Hindlimb muscle (tissue), 1 donor: ENCODE measurements around the gene EZH1. TPM values are rescaled to one million over a fixed set of nuclear protein-coding genes. Genes with fewer than 3 reads are reported as not detected.

ENCODE experiments used
- DNase-seq: peaks from one replicate; pipeline ENCODE4 v3.0.0-alpha.2; 2013
- polyA plus RNA-seq: library from polyadenylated mRNA; unstranded; fragments of 120-200 nt; gene quantifications from one replicate; pipeline ENCODE4 v1.2.1, GENCODE V29; 2013; ENCODE audit not compliant: insufficient read length

Gene EZH1
- polyA plus RNA-seq: 27.3 TPM

GRCh38 chr17:42744806-42745617 lies at the start of gene EZH1:
Gene EZH1 (minus strand): TSS chr17:42745040. CDS start chr17:42728941, 16,099 bp downstream.
- peak; percentile 94 for DNase-seq

DNA sequence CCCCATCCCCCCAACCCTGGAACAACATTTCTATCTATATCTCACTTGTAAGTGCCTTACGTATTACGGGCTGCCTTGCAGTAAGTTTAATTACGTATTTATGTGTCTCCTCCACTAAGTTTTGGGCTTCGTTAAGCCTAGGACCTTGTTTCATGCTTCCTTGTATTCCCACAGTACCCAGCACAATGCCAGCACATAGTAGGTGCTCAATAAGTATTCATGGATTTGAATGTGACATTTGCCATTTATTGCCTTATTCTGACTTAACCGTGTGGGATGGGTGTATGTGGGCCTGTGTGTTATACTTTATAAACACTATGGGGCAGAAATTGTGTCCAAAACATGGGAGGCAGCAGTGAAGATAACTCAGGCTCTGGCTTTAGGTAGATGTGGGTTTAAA lies 47.7 kb upstream of the EZH1 start:
- no peak for DNase-seq

- no peak for DNase-seq
These were observed 47.1 kb upstream of the EZH1 start for GRCh38 chr17:42791948-42792347.

GRCh38 chr17:42787266-42787665 lies 42.4 kb upstream of the EZH1 start:
- DNase-seq: no peak

- DNase-seq: no peak
These were observed 40.2 kb upstream of the EZH1 start for GRCh38 chr17:42784811-42785592.

- no peak for DNase-seq
These were observed 39.6 kb upstream of the EZH1 start for GRCh38 chr17:42784409-42784808.

DNA sequence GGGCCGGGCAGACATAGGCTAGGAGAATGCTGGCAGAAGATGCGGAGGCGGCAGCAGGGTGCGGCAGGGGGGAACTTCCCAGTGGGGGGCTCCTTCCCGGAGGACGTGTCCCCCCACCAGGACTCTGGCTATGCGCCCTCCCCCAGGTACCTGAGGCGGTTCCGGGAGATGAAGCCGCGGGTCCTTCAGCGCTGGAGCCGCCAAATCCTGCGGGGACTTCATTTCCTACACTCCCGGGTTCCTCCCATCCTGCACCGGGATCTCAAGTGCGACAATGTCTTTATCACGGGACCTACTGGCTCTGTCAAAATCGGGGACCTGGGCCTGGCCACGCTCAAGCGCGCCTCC lies 38.9 kb upstream of the EZH1 start:
- DNase-seq: no peak

- DNase-seq: no peak
These were observed 38.4 kb upstream of the EZH1 start for GRCh38 chr17:42783062-42783790.

GRCh38 chr17:42782166-42783061 lies 37.6 kb upstream of the EZH1 start:
- no peak for DNase-seq

GRCh38 chr17:42781639-42782165 lies 36.9 kb upstream of the EZH1 start:
- DNase-seq: no peak

- no peak for DNase-seq
These were observed 36.2 kb upstream of the EZH1 start for GRCh38 chr17:42780851-42781638.

- no peak for DNase-seq
These were observed 35.4 kb upstream of the EZH1 start, which contains the start of gene WNK4 for GRCh38 chr17:42779936-42780850. Gene WNK4 (plus strand): TSS chr17:42780610. CDS start chr17:42780699, 89 bp downstream.

DNA sequence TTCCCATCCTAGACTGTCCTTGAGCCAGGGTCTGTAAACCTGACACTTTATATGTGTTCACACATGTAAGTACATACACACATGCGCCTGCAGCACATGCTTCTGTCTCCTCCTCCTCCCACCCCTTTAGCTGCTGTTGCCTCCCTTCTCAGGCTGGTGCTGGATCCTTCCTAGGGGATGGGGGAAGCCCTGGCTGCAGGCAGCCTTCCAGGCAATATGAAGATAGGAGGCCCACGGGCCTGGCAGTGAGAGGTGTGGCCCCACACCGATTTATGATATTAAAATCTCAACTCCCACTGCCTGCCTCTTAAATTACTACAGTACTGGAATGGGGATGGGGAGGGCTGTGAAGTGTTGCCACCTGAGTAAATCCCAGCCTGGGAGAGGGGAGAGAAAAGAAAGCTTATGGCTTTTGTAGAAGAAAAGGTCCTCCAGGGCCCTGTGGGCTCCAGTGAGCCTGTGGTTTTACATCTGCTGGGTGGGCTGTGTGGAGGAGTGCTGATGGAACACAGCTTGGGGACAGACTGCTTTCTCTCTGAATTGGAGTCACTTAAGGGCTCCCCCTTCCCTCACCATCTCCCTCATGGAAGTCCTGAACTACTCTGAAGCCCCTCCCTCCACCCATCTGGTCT lies 34.6 kb upstream of the EZH1 start:
- no peak for DNase-seq

GRCh38 chr17:42778570-42778969 lies 33.7 kb upstream of the EZH1 start:
- DNase-seq: no peak

DNA sequence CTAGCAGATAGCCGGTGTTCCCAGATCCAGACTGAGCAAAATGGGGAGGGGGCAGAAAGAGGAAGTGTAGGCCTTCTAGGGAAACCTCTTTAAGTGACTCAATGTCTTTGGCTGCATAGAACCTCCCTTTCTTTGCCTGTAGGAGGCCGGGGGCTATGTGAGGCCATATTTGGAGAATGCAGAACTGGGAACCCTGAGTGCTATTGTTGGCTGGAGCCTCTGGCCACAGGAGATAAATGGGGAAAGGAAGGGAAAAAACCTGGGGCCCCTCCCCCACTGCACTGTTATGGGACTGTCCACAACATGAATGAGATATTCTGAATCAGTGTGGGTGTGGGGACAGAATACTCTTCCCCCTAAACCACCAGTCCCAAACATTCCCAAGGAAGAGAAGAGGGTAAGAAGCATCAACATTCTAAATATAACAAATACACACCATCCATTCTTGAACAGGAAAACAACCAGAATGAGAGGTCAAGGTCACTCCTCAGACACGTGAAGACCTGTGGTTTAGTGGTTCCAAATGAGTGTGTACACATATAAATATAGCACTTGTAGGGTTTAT lies 30.8 kb upstream of the EZH1 start:
- DNase-seq: no peak

DNA sequence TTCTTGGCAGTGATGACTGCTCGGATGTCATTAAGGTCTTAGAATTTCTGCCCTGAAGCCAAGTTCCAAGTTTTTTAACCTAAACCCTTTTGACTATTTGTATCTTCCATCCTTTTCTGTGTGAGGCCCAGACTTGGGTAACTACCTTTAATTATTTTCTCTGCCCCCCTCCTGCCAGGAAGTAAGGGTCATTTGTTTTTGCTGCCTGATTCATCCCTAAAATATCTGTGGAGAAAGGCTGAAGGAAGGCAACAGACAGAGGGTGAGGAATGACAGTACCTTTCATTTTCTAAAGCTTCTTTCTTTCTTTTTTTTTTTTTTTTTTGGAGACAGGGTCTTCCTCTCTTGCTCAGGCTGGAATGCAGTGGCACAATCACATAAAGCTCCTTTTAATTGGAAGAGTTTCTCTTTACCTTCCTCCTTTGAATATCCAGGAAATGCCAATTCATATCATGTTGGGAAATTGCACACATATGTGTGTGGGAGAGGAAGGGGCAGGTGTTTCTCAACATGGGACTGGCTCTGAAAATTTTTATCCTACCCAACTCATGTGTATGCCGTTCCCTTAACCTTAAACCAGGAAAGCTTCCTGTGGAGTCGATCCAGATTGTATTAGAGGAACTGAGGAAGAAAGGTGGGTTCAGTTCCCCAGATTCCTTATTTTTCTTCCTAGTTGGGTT lies 29.4 kb upstream of the EZH1 start:
- DNase-seq: no peak

DNA sequence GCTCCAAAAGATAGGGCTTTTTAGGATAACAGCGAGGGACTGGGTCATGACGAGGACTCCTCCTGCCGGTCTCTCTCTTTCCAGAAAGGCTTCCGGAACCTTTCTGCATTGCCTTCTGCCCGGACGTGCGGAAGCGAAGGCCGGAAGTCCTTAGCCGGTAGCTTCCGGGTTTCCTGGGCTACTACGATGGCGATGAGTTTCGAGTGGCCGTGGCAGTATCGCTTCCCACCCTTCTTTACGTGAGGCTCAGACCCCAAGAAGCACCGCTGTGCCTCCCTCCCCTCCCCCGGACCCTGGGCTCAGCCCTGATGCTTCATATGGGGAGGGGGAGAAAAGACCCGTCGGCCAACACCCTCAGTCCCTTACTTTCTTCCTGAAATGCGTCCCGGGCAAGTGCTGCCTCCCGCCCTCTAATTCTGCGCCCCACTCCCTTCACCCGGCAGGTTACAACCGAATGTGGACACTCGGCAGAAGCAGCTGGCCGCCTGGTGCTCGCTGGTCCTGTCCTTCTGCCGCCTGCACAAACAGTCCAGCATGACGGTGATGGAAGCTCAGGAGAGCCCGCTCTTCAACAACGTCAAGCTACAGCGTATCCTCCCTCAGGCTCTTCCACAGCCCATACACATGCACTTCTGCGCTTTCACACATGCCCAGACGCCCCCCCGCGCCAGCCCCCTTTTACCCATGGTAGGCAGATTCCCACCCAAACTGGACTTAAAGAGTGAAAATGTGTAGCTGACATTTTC lies 28.6 kb upstream of the EZH1 start, which contains the start of gene VPS25:
Gene VPS25 (plus strand): TSS at position 160 of the 746 bp plus-strand sequence. CDS start 27 bp downstream, at position 187.
- DNase-seq: peak; percentile 84
